GM21515 (cell line): ENCODE results near the gene PTCH1.

Source experiments
- ATAC-seq: cut with Tn5 transposase; IDR thresholded peaks from one replicate; pipeline ENCODE4 v1.9.1; 2021; ENCODE audit not compliant: unreplicated experiment

Gene PTCH1

GRCh38 chr9:95465115-95465514 lies 51.7 kb downstream of the PTCH1 start:
- ATAC-seq = no peak

GRCh38 chr9:95463148-95464060 lies 53.4 kb downstream of the PTCH1 start:
- peak; percentile 6 for ATAC-seq

- peak; percentile 93 for ATAC-seq
Measured at GRCh38 chr9:95462249-95463147, 54.3 kb downstream of the PTCH1 start.

- ATAC-seq = no peak
Measured at GRCh38 chr9:95461448-95462248, 55.1 kb downstream of the PTCH1 start.

GRCh38 chr9:95460518-95461164 lies 56.1 kb downstream of the PTCH1 start:
- no peak for ATAC-seq

- no peak for ATAC-seq
Measured at GRCh38 chr9:95459851-95460517, 56.8 kb downstream of the PTCH1 start.

- ATAC-seq = no peak
Measured at GRCh38 chr9:95459178-95459577, 57.6 kb downstream of the PTCH1 start.

- ATAC-seq = no peak
Measured at GRCh38 chr9:95458666-95459065, 58.1 kb downstream of the PTCH1 start.

GRCh38 chr9:95457769-95458168 lies 59.0 kb downstream of the PTCH1 start:
- no peak for ATAC-seq

GRCh38 chr9:95455714-95456113 lies 61.1 kb downstream of the PTCH1 start:
- ATAC-seq = no peak

GRCh38 chr9:95452176-95452575 lies 64.6 kb downstream of the PTCH1 start:
- no peak for ATAC-seq

- ATAC-seq = no peak
Measured at GRCh38 chr9:95451065-95451426, 65.7 kb downstream of the PTCH1 start.

- no peak for ATAC-seq
Measured at GRCh38 chr9:95450171-95451064, 66.4 kb downstream of the PTCH1 start.

- no peak for ATAC-seq
Measured at GRCh38 chr9:95449016-95449415, 67.8 kb downstream of the PTCH1 start.

GRCh38 chr9:95447660-95448420 lies 68.9 kb downstream of the PTCH1 start:
- ATAC-seq = no peak

GRCh38 chr9:95446984-95447383 lies 69.8 kb downstream of the PTCH1 start:
- no peak for ATAC-seq

- no peak for ATAC-seq
Measured at GRCh38 chr9:95446259-95446658, 70.5 kb downstream of the PTCH1 start.

GRCh38 chr9:95444160-95444559 lies 72.6 kb downstream of the PTCH1 start:
- ATAC-seq = no peak
